GDM1 (cell line): ENCODE measurements around the gene NAGS.
"Not testable (repeated sequence)": the region's sequence is repeated elsewhere in the genome, so short reads cannot be mapped to it uniquely, and the experiment has no call there.

Experiments
- DNase-seq: peaks from one replicate; lab custom pipeline; 2025; lab: John Stamatoyannopoulos, UW

NAGS gene

GRCh38 chr17:44004077-44004760 is at the start of gene NAGS:
TSS of gene NAGS (plus strand) at chr17:44004622. CDS start at chr17:44004664, 42 bp downstream.
- no peak for DNase-seq

- no peak for DNase-seq
Measured at GRCh38 chr17:43956222-43956621, 48.2 kb upstream of the NAGS start.

GRCh38 chr17:43958748-43959352 is 45.6 kb upstream of the NAGS start:
- DNase-seq = no peak

GRCh38 chr17:43961292-43961691 is 43.1 kb upstream of the NAGS start:
- not testable (repeated sequence) for DNase-seq

GRCh38 chr17:43961954-43962353 is 42.5 kb upstream of the NAGS start:
- no peak for DNase-seq

GRCh38 chr17:43962479-43962878 is 41.9 kb upstream of the NAGS start:
- DNase-seq = no peak

- no peak for DNase-seq
Measured at GRCh38 chr17:43966276-43966675, 38.1 kb upstream of the NAGS start.

GRCh38 chr17:43967251-43967875 is 37.1 kb upstream of the NAGS start:
- DNase-seq = no peak

GRCh38 chr17:43970366-43970765 is 34.1 kb upstream of the NAGS start:
- no peak for DNase-seq

- DNase-seq = not testable (repeated sequence)
Measured at GRCh38 chr17:43971436-43971835, 33.0 kb upstream of the NAGS start.

GRCh38 chr17:43972444-43973212 is 31.8 kb upstream of the NAGS start:
- DNase-seq = not testable (repeated sequence)

GRCh38 chr17:43974382-43975266 is 29.8 kb upstream of the NAGS start:
- DNase-seq = no peak

- no peak for DNase-seq
Measured at GRCh38 chr17:43975898-43976297, 28.5 kb upstream of the NAGS start.

GRCh38 chr17:43976963-43977837 is 27.2 kb upstream of the NAGS start:
- no peak for DNase-seq

- no peak for DNase-seq
Measured at GRCh38 chr17:43978078-43978477, 26.3 kb upstream of the NAGS start.

- DNase-seq = no peak
Measured at GRCh38 chr17:43979011-43979410, 25.4 kb upstream of the NAGS start.

- DNase-seq = no peak
Measured at GRCh38 chr17:43979671-43980070, 24.8 kb upstream of the NAGS start.

- DNase-seq = no peak
Measured at GRCh38 chr17:43982171-43982570, 22.3 kb upstream of the NAGS start.

- no peak for DNase-seq
Measured at GRCh38 chr17:43983196-43983514, 21.3 kb upstream of the NAGS start.

GRCh38 chr17:43983515-43984411 is 20.7 kb upstream of the NAGS start:
- DNase-seq = no peak
